Activated T-cell treated with anti-CD3 and anti-CD28 coated beads, Interleukin-2, amount 50 U/mL, for 4 hours (primary cell): Measurements from ENCODE around the gene ICAM5. TPM values are rescaled to one million over a fixed set of nuclear protein-coding genes. Genes with fewer than 3 reads are reported as not detected.

ENCODE experiments used
- total RNA-seq, 3 donors: library from RNA; stranded (reverse); gene quantifications; one replicate each; pipeline ENCODE4 v1.2.1, GENCODE V29; 2021

The ICAM5 gene
- total RNA-seq, 3 donors from 2014 or later = 3.1 to 4.3 (median 3.1) TPM

Other genes starting within 250 kb of the ICAM5 start
- 10 to 100 TPM; 20.1 to 26.8 (median 26.2) TPM for gene SHFL, start 203.6 kb upstream of the ICAM5 start, total RNA-seq
- 10 to 100 TPM in 1 of 3 donors, 1 to 10 TPM in 2; 9.2 to 11.0 (median 9.2) TPM for gene ANGPTL6, start 187.3 kb upstream of the ICAM5 start, total RNA-seq
- 100 to 1,000 TPM; 479 to 497 (median 489) TPM for gene PPAN, start 183.6 kb upstream of the ICAM5 start, total RNA-seq
- gene P2RY11, start 178.3 kb upstream of the ICAM5 start, total RNA-seq = 10 to 100 TPM; 74.8 to 87.5 (median 82.6) TPM
- 100 to 1,000 TPM; 503 to 538 (median 523) TPM for gene EIF3G, start 170.1 kb upstream of the ICAM5 start, total RNA-seq
- 100 to 1,000 TPM; 353 to 433 (median 355) TPM for gene DNMT1, start 95.0 kb upstream of the ICAM5 start, total RNA-seq
- 10 to 100 TPM; 15.0 to 18.4 (median 16.0) TPM for gene S1PR2, start 58.6 kb upstream of the ICAM5 start, total RNA-seq
- gene MRPL4, start 37.7 kb upstream of the ICAM5 start, total RNA-seq = 100 to 1,000 TPM; 213 to 268 (median 239) TPM
- 10 to 100 TPM; 25.6 to 48.5 (median 39.5) TPM for gene ICAM1, start 18.8 kb upstream of the ICAM5 start, total RNA-seq
- gene ICAM4, start 3.0 kb upstream of the ICAM5 start, total RNA-seq = under 1 TPM; 0.27 to 0.53 (median 0.38) TPM
- 10 to 100 TPM in 1 of 3 donors, 1 to 10 TPM in 2; 6.9 to 10.1 (median 9.3) TPM for gene ZGLP1, start 19.9 kb downstream of the ICAM5 start, total RNA-seq
- gene FDX2, start 26.1 kb downstream of the ICAM5 start, total RNA-seq = 10 to 100 TPM; 32.5 to 43.0 (median 38.3) TPM
- gene RAVER1, start 43.6 kb downstream of the ICAM5 start, total RNA-seq = 100 to 1,000 TPM; 135 to 143 (median 135) TPM
- gene ICAM3, start 49.7 kb downstream of the ICAM5 start, total RNA-seq = 10 to 100 TPM; 60.2 to 62.3 (median 62.2) TPM
- gene TYK2, start 90.6 kb downstream of the ICAM5 start, total RNA-seq = 100 to 1,000 TPM; 196 to 226 (median 206) TPM
- 100 to 1,000 TPM; 298 to 311 (median 303) TPM for gene CDC37, start 113.6 kb downstream of the ICAM5 start, total RNA-seq
- gene PDE4A, start 130.6 kb downstream of the ICAM5 start, total RNA-seq = 1 to 10 TPM; 4.0 to 4.8 (median 4.2) TPM
- gene KEAP1, start 213.4 kb downstream of the ICAM5 start, total RNA-seq = 10 to 100 TPM; 89.9 to 98.7 (median 92.9) TPM
- gene S1PR5, start 227.5 kb downstream of the ICAM5 start, total RNA-seq = under 1 TPM; 0.15 to 0.27 (median 0.24) TPM